Heart left ventricle (tissue), 16 donors: Measurements from ENCODE around the gene DZIP1L. TPM values are rescaled to one million over a fixed set of nuclear protein-coding genes. Genes with fewer than 3 reads are reported as not detected.

Experiments
- ATAC-seq, 4 donors: fragments of 200-7000 bp; cut with Tn5 transposase; one replicate each; pipeline ENCODE4 v1.9.1; 2020 to 2022; ENCODE audit warnings: moderate library complexity in 4 of 4, mild to moderate bottlenecking in 3 of 4, moderate number of reproducible peaks in 1 of 4
- DNase-seq, 5 donors: peaks; one replicate each; pipeline ENCODE4 v3.0.0-alpha.2; 2020
- H3K27ac ChIP-seq, 12 donors: fragments of 200-600 bp; sonication (generic) in 4 of 12; one replicate each; pipeline versions ENCODE4 v1.5.0 to v1.8.0; 2016 to 2022; ENCODE audit warnings: mild to moderate bottlenecking in 2 of 12
- H3K27me3 ChIP-seq, 9 donors: fragments of 200-600 bp; sonication (generic) in 2 of 9; one replicate each; pipeline versions ENCODE4 v1.5.1 to v1.8.0; 2016 to 2022; ENCODE audit warnings: mild to moderate bottlenecking in 3 of 9
- H3K36me3 ChIP-seq, 9 donors: fragments of 200-600 bp; sonication (generic) in 2 of 9; one replicate each; pipeline versions ENCODE4 v1.5.0 to v1.8.0; 2018 to 2022; ENCODE audit warnings: mild to moderate bottlenecking in 2 of 9
- H3K4me1 ChIP-seq, 12 donors: fragments of 200-600 bp; sonication (generic) in 4 of 12; one replicate each; pipeline versions ENCODE4 v1.5.0 to v1.8.0; 2016 to 2022; ENCODE audit warnings: mild to moderate bottlenecking in 3 of 12
- H3K4me3 ChIP-seq, 12 donors: fragments of 200-600 bp; sonication (generic) in 4 of 12; one replicate each; pipeline versions ENCODE4 v1.5.0 to v1.8.0; 2017 to 2022; ENCODE audit warnings: mild to moderate bottlenecking in 9 of 12, moderate library complexity in 4 of 12
- H3K9me3 ChIP-seq, 12 donors: fragments of 200-600 bp; sonication (generic) in 4 of 12; one replicate each; pipeline versions ENCODE4 v1.5.0 to v1.8.0; 2016 to 2022; ENCODE audit warnings: mild to moderate bottlenecking in 1 of 12
- POLR2A ChIP-seq, 2 donors: fragments of 450-650 bp; IDR thresholded peaks; one replicate each; pipeline ENCODE4 v1.6.1; 2017; ENCODE audit warnings: antibody characterized with exemption in 2 of 2, mild to moderate bottlenecking in 2 of 2, moderate library complexity in 2 of 2
- WGBS, 4 donors: extraction: QIAGEN DNeasy Blood & Tissue Kit in 2 of 4; methylation state at CpG; one replicate each; pipeline versions ENCODE4 v1.1.5 to v1.1.7; 2013 to 2018; 5-methylcytosine and 5-hydroxymethylcytosine counted together
- intact Hi-C, 10 donors: fragments of 100-400 bp; cut with DNase I; formaldehyde crosslinking; loops; one replicate each; pipeline versions ENCODE4 v1.11.1 to v1.14.2; 2022
- polyA plus RNA-seq, 2 donors: library from polyadenylated mRNA; stranded (reverse); fragments of 200-250 nt; gene quantifications; one replicate each; pipeline ENCODE4 v1.2.3, GENCODE V29; 2013
- total RNA-seq, 9 donors: library from RNA; depleted of rRNA in 2 of 9; stranded (reverse); fragments of >200 nt in 2 of 9; fragmentation: NEBNext Ultra II Directional in 3 of 9; extraction: Animal tissue kit (Norgen Biotek cat#: 25700) in 3 of 9; gene quantifications; one replicate each; pipeline versions ENCODE4 v1.1.0 to v1.2.4, GENCODE V29; 2016 to 2023
- TF ChIP-seq, protein P1 (sequence below), 12 donors: fragments of 200-600 bp; sonication (generic) in 4 of 12; IDR thresholded peaks; one replicate each; pipeline versions ENCODE4 v1.5.0 to v1.8.0; 2018 to 2022; ENCODE audit warnings: antibody characterized with exemption in 12 of 12, mild to moderate bottlenecking in 5 of 12
- donor health status: ischemic (EF 13 %, LVEDD 7.1; RV severe dilation, severe dysfunction).
- donor health status: healthy with polysubstance abuse.
- donor health status: DM: no; HTN: yes; CAD: no.
- donor health status: DM: no; HTN: no; CAD: no.
- donor health status: ischemic (EF 25% LVEDD 6.9; RV normal size, moderate dysfunction).
- donor health status: ischemic (EF 25% LVEDD 5.7; RV mildly dilated, moderate dysfunction).
- donor health status: healthy.
- donor health status: DM: yes; HTN: yes; CAD: no.
- donor health status: ischemic (EF 35%, LVEDD 5.7; RV mildly dilated, moderate dysfunction).
- donor health status: nonischemic (EF 11% LVEDD 7.7; RV severe dilation, severe dysfunction).
- donor health status: DM: yes; HTN: yes; CAD: no.
- donor health status: PGD.
- donor health status: ischemic (EF 29% LVEDD 5.4; RV normal size, mild dysfunction).
- donor health status: nonischemic (EF 23%, LVEDD 6.1; RV moderate dilation, normal function).

Gene DZIP1L
- total and polyA plus RNA-seq, 11 donors: 1.6 to 7.6 (median 3.6) TPM

DNA sequence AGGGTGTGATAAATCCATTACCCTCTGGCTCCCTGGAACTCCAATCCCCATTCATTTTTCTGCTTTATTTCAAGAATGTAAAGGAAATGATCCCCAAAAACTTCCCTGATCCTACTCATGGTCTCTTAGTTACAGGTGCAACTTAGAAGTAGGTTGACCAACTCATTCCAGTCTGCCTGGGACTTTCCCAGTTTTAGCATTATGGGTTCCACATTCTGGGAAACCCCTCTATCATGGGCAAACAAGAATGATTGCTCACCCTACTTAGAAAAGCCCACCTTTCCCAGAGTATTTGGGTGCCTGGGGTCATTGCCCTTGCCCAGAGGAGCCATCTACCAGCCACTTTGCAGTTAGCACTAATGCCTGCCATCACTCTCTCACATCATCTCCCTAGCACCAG, 89.9 kb downstream of the DZIP1L start:
- TF ChIP-seq POLR2A (IDR thresholded peaks at IDR 0.05): no peak
- TF ChIP-seq, protein P1, sequence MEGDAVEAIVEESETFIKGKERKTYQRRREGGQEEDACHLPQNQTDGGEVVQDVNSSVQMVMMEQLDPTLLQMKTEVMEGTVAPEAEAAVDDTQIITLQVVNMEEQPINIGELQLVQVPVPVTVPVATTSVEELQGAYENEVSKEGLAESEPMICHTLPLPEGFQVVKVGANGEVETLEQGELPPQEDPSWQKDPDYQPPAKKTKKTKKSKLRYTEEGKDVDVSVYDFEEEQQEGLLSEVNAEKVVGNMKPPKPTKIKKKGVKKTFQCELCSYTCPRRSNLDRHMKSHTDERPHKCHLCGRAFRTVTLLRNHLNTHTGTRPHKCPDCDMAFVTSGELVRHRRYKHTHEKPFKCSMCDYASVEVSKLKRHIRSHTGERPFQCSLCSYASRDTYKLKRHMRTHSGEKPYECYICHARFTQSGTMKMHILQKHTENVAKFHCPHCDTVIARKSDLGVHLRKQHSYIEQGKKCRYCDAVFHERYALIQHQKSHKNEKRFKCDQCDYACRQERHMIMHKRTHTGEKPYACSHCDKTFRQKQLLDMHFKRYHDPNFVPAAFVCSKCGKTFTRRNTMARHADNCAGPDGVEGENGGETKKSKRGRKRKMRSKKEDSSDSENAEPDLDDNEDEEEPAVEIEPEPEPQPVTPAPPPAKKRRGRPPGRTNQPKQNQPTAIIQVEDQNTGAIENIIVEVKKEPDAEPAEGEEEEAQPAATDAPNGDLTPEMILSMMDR (IDR thresholded peaks at IDR 0.05): no peak
- no peak for ATAC-seq
- no peak overlapping the region for H3K27ac ChIP-seq
- DNase-seq: no peak
- no peaks in the 10 kb centered on the region for H3K4me1 ChIP-seq
- H3K36me3 ChIP-seq: peaks cover 0 to 4% (median 0%) of the 10 kb centered on the region in 9 donors
- H3K4me3 ChIP-seq: no peak overlapping the region
- no peaks in the 10 kb centered on the region for H3K27me3 ChIP-seq
- no peaks in the 10 kb centered on the region for H3K9me3 ChIP-seq
- intact Hi-C loops: no loop called here

GRCh38 chr3:138023754-138024153, 91.7 kb downstream of the DZIP1L start:
- TF ChIP-seq POLR2A (IDR thresholded peaks at IDR 0.05): no peak
- TF ChIP-seq, protein P1 (IDR thresholded peaks at IDR 0.05): no peak
- H3K36me3 ChIP-seq: peaks cover 0 to 4% (median 0%) of the 10 kb centered on the region in 9 donors
- H3K9me3 ChIP-seq: peaks cover 0 to under 1% (median 0%) of the 10 kb centered on the region in 12 donors
- no peak for ATAC-seq
- WGBS, 4 donors: 92 to 97% (median 96%) methylated on average over 4 of the region's 4 CpGs
- H3K4me1 ChIP-seq: no peaks in the 10 kb centered on the region
- no peak overlapping the region for H3K4me3 ChIP-seq
- no peak for DNase-seq
- H3K27ac ChIP-seq: no peak overlapping the region
- intact Hi-C loops: no loop called here
- no peaks in the 10 kb centered on the region for H3K27me3 ChIP-seq

GRCh38 chr3:138019281-138020069, 95.9 kb downstream of the DZIP1L start:
- ATAC-seq (no peak), DNase-seq (no peak)
- Histone ChIP-seq H3K4me1 (no peaks in the 10 kb centered on the region), H3K4me3 (no peak overlapping the region), H3K9me3 (peaks cover 0 to 3% (median 0%) of the 10 kb centered on the region in 12 donors), H3K27me3 (no peaks in the 10 kb centered on the region), H3K36me3 (peaks cover 0 to 4% (median 0%) of the 10 kb centered on the region in 9 donors), H3K27ac (no peak overlapping the region)
- WGBS, 4 donors: 92 to 94% (median 93%) methylated on average over 3 of the region's 3 CpGs
- no peak for TF ChIP-seq POLR2A (IDR thresholded peaks at IDR 0.05)
- TF ChIP-seq, protein P1 (IDR thresholded peaks at IDR 0.05): no peak
- intact Hi-C loops: no loop called here

- Histone ChIP-seq H3K27me3 (no peaks in the 10 kb centered on the region), H3K4me3 (no peak overlapping the region), H3K4me1 (peaks cover 0 to 7% (median 0%) of the 10 kb centered on the region in 12 donors), H3K27ac (no peak overlapping the region), H3K36me3 (no peaks in the 10 kb centered on the region), H3K9me3 (peaks cover 0 to 3% (median 0%) of the 10 kb centered on the region in 12 donors)
- 71 to 82% (median 76%) methylated on average over 2 of the region's 2 CpGs for WGBS, 4 donors
- no peak for TF ChIP-seq POLR2A (IDR thresholded peaks at IDR 0.05)
- TF ChIP-seq, protein P1 (IDR thresholded peaks at IDR 0.05): no peak
- DNase-seq (no peak), ATAC-seq (no peak)
- intact Hi-C loops: no loop called here
These were observed 99.3 kb downstream of the DZIP1L start for GRCh38 chr3:138016065-138016464.
